ENCODE data around the gene GAREM1.
A peak's percentile ranks its signal among the peaks of the same experiment; 100 is the strongest.
"Not testable (repeated sequence)": the region's sequence is repeated elsewhere in the genome, so short reads cannot be mapped to it uniquely, and the experiment has no call there.

The GAREM1 gene

DNA sequence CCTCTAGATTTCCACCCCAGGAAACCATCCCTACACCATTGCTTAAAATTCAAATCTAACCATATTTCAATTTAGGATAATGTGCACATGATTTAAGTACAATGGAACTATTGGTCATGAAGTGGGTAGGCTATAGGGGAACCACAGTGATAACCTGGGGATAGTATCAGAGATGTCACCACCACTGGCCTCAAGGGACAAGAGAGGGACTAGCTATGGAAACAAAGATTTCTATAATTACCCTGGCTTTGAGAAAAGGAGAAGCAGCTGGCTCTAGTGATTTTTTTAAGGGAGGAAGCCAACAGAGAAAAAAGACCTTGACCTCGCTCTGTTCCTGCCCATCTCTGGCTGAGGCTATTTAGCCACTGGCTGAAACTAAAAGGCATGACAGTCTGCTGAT lies 148.9 kb downstream of the GAREM1 start:
- DNase-seq = no peak

DNA sequence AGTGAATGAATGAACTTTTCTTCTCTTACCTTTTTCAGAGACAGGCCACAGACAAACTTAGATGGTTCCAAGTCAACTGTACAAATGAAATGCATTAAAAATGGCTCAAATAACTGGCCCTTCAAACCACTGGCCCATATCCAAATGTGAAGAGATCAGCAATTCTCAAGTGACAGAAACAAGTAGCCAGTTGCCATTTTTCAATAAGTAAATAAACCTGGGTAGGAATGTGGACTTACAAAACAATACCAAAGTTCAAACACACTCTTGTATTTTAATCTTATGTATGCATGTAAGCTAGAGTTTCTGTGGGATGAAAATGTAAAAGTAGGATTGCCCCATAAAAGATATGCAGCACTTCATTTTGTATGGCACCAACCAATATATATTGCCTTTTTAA lies 151.6 kb downstream of the GAREM1 start:
- no peak for DNase-seq

DNA sequence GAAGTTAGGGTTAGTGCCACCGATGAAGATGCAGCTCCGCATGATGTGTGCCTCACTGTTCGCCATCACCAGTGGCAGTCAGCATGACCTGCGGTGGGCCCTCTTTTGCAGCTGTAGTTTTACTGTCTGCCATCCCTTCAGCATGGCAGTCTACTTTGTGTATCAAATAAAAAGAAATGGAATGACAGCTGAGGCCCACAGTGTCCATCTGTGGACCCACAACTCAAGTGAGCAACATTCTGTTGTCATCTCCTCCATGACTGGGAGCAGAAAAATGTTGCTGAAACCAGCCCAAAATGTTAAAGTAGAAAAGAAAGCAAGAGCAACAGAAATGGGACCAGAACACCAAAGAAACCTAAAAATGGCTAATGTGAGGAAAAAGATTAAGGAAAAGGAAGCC lies 152.1 kb downstream of the GAREM1 start:
- DNase-seq = no peak

DNA sequence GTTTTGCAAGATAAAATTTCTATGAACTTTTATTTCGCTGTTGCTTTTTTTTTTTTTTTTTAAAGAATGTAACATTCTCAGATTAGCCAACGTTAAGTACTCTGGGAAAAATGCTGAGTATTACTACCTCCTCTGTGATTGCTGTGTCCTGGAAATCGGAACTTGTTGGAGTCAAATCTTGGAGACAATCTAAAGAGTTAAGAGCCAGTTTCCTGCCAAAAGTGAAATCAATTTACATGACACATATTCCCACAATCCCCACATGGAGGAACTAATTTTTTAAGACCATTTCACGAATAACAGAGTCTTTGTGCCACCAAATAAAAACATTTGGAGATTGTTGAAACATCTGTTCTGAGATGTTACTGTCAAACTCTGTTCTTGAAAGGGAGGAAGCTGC lies 153.0 kb downstream of the GAREM1 start:
- no peak for DNase-seq

DNA sequence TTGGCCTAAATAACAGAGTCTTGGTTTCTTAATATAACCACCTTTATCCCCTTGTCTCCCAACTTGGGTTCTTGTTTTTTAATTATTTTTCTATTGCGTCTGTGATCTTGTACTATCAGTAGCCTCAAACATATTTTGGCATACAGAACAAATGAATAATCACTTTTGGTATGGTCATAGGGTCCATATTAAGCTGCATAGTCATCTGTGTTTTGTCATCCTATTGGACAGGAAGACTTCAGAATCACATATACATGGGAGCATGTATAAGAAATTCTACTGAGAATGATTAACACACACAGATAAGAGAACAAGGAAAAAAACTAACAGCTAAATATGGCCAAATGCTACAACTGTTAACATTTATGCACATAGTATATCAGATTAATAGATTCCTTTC lies 154.8 kb downstream of the GAREM1 start:
- no peak for DNase-seq

DNA sequence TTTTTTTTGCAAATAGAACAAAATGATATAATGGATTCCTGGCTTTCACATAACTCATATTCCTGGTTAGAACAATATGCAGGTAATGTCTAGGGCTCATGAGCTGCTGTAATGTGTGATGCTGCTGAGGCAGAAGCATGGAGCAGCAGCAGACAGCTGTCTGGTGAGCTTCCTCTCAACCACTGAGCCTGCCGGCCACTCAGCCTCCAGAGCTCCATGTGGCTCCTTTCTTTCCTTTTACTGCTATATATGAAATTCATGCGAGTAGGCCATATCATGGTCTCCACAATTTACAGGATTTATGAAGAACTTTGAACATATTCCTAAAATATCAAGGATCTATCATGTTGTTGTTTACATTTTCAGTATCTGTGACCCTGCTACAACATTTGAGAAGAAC lies 159.9 kb downstream of the GAREM1 start:
- no peak for DNase-seq

DNA sequence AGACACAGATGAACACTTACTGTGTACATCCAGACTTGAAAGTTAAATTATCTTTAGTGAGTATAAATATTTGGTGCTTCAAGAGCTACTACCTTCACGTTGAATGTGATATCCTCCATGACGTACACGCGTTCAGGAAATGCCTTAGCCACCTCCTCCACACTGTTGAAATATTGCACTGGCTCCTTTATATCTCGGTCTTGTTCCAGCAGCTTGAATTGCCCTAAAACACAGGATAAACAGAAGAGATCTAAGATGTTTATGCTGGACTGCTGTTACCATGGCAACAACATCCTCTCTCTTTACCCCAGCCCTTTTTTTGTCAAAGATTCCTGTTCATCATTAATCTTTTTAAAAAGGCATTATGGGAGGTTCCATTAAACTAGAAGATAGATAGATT lies 160.6 kb downstream of the GAREM1 start:
- DNase-seq = no peak

DNA sequence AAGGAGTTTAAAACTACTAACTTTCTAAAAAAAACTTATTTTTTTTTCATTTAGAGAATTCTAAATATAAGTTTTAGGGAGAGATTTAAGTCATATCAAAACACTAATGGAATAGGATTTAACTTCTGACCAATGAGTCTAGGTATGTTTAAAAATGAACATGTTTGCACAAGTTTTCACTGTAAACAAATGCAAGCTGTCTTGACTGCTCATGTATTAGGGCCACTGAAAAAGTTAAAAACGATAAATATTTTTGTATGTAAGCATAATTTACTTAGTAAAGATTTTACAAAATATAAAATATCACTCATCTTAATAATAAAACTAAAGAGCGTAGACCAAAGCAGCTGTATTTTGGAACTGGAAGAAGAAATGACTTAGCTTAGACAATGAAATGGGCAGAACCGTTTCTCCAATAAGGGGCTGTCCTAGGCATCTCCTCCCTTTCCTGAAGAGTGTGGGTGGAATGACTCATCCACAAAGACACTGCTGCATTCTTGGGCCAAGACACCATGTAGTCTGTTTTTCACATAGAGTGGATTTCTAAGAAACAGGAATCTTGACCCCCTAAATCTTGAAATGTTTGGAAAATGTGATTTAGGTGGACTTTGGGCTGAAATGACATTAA lies 162.1 kb downstream of the GAREM1 start:
- no peak for DNase-seq

DNA sequence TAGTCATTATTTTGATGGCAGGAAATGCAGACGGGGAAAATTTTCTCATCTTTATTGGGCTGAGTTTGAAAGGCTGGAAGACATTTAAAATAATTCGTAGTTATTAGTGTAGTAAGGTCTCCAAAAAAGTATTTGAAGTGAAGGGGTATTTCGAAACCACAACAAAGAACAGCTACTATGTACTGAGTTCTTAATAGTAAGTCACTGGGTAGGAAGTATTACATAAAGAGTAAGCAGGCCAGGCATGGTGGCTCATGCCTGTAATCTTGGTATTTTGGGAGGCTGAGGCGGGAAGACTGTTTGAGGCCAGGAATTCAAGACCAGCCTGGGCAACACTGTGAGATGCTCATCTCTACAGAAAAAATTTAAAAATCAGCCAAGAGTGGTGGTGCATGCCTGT lies 167.3 kb downstream of the GAREM1 start:
- no peak for DNase-seq

DNA sequence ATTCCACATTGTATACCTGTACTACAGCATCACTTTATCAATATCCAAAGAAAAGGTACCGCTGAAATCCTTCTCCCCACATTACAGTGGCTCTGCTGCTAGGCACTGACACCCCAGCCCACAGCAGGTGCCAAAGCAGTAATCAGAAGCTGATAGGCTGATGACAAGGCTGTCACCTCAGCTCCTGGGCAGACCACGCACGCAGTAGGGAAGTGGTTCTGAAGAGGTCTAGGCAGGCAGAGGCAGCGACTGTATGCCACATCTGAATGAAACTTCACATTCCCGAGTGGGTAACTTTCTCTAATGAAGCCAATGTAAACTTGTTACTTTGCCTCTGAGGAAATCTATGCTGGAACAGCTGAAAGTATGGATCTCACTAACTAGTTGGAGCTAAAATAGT lies 167.9 kb downstream of the GAREM1 start:
- DNase-seq = no peak

DNA sequence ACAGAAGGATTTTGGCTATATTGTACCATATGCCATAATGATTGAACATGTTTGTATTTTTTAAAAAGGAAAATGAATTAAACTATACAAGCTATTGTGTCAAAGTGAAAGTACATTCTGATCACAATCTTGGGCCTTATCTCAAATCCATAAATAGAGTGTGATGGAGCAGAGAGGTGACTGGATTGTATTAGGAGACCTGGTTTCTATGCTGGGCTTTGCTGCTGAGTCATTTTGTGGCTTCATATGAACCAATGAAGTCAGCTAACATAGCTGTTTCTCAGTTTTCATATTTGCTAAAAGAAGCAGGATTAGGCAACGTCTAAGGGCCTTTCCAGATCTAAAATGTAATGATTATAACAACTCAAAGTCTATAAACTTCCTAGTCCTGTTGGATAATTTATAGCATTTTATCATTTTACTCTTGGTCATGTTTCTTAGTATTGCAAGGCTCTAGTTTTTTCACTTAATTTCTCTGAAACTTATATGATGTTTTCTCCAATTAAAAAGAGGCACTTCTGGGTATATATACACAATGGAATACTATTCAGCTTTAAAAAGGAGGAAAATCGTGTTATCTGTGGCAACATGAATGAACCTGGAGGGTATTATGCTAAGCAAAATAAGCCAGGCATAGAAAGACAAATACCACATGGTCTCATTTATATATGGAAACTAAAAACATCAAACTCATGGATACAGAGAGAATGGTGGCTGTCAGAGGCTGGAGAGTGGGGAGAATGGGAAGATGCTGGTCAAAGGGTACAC lies 168.5 kb downstream of the GAREM1 start:
- DNase-seq = no peak

DNA sequence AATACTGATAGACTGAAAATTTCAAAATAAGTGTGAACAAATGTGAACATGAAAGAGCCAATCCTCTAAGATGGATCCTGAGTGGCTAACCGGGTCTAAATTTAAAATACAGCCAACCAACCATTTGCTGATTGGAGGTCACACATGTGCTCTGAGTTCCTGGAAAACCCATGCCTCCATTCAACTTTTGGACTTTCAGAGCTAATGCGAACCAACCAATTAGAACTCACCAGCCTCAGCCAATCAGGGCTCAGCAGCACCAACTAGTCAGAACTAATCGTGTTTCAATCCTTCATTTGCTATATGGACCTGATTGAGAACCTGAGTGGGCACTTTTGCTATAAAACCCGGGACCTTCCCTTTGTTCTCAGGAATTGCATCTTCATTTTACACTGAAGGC lies 169.3 kb downstream of the GAREM1 start:
- DNase-seq = no peak

DNA sequence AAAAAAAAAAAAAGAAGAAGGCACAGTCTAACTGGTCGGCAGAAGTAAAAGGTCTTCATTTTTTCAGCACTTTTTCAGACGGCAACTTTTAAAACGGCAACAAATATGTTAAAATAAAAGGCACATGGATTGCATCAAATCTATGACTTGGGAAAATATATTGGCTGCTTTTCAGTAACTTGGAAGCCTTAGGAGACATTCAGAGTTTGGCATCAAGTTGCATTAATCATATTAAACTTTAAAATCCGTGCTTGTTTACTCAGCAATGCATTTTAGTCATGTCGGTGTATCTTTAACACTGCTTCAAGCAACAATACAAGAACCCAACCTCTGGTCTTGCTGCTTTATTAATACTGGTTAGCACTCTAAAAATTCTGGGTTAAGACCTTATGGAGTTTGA lies 169.8 kb downstream of the GAREM1 start:
- no peak for DNase-seq

DNA sequence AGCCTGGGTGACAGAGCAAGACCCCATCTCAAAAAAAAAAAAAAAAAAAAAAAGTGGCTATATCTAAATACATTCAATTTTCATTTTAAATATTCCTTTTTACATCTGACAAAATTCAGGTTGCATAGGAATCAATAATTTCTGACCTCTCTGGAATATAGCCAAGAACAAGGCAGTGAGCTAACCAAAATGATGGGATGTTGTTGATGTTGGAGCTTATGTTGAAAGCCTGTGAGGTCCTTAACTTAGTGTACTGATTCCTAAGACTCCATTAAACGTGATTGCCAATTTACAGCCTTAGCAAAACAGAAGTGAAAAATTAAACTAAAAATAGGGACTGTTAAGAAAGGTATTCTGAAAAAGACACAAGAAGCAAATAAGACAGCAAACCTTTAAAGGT lies 171.2 kb downstream of the GAREM1 start:
- no peak for DNase-seq

DNA sequence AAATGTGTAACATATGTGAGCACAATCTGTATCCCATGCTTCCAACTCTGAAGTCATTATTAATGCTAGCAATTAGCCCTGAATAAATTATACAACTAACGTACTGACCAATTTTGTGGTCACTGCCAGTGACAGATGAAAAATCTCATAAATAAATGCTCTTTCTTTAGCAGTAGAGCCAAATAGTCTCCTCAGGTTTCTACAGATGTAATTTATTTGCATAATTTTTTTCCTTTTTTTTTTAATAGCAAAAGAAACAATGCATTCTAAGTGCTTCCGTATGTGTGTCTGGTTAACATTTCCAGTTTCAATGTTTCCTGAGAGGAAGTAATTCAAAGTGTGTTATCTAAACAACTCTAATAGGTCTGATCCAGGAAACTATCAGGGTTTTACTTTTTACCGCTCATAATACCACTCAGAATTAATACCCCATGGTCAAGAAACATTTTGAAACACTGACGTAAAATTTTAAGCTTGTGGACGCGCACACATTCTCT lies 172.5 kb downstream of the GAREM1 start:
- no peak for DNase-seq

DNA sequence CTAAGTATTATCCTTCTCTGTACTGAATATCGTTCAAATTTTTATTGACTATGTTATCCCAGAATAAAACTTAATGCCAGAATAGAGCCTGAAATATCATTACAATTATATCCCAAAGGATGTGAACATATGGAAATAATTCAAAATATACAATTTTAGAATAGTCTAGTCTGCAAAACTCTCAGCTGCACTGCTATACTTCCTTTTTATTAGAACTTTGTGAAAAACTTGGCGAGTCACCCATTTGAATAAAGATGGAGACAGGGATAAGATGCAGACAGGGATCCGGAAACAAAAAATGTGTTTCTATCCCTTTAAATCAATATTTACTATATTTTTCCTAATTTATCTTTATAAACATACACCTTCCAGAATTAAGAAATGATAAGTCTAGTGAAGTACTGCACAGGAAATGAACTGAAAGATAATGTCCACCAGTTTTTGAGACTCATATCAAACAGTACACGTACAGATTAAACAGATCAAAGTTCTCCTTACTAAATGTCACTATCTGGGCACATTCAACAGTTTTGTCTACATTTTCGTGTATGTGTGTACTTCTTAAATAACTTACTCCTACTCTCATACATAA lies 173.0 kb downstream of the GAREM1 start:
- no peak for DNase-seq

DNA sequence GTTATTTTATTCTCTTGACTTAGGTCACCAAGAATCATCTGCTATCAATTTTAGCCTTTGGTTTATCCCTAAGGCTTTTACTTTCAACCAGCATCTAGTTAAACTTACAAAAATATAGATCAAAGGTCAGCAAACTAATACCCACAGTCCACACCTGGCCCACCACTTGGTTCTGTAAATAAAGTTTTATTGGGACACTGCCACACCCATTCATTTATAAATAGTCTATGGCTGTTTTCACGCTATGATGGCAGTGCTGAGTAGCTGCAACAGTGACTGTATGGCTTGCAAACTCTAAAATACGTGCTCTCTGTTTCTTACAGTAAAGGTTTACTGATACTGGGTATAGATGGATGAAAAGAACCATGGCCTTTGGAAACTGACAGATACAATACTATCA lies 173.8 kb downstream of the GAREM1 start:
- no peak for DNase-seq

DNA sequence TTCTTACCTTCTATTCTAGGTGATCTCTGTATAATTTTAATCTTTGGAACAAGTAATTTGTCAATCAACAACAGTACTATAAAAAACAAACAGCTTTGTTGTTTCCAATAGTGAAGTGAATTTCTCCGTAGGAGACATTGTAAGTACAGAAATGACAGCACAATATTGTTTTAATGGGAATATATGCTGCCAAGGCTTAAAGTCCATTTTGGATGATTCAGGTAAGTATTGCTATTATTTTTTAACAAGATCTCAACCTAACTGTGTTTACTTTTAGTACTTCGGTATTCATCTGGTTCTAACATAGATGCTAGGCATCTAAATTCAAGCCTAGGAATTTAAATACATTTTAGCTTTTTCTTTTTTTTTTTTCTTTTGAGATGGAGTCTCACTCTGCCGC lies 175.1 kb downstream of the GAREM1 start:
- no peak for DNase-seq

DNA sequence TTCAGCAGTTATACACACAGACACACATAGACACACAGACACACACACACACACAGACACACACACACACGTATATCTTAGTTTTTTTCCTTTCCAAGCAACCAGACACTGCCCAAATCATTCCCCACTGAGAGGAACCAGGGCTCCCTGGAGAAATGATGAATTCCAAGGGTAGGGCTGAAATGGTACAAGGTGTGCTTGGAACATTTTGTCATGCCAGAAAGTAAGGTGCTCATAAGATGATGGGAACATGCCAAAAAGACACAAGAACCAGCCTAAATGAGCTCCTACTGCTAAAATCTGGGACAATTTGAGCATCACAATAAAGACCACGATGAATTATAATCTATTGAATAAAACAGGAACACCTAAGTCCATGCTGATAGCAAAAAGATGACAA lies 177.6 kb downstream of the GAREM1 start:
- no peak for DNase-seq

DNA sequence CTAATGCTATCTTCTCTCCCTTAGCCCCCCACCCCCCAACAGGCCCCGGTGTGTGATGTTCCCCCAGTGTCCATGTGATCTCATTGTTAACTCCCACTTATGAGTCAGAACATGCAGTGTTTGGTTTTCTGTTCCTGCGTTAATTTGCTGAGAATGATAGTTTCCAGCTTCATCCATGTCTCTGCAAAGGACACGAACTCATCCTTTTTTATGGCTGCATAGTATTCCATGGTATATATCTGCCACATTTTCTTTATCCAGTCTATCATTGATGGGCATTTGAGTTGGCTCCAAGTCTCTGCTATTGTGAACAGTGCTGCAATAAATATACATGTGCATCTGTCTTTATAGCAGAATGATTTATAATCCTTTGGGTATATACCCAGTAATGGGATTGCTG lies 179.1 kb downstream of the GAREM1 start:
- not testable (repeated sequence) for DNase-seq

DNA sequence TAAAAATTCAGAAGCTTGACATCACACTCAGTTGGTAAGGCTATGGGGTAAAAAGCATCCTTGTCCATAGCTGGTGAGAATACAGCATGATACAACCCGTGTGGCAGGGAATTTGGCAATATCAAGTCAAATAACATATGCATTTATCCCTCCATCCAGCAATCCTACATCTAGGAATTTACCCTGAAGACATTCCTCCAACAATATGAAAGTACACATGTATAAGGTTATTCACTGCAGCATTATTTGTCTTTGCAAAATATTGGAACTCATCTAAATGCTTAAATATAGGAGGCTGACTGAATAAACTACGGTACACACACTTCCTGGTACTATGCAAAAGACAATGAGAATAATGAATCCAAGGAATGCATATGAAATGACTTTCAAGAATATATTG lies 179.9 kb downstream of the GAREM1 start:
- DNase-seq = no peak

DNA sequence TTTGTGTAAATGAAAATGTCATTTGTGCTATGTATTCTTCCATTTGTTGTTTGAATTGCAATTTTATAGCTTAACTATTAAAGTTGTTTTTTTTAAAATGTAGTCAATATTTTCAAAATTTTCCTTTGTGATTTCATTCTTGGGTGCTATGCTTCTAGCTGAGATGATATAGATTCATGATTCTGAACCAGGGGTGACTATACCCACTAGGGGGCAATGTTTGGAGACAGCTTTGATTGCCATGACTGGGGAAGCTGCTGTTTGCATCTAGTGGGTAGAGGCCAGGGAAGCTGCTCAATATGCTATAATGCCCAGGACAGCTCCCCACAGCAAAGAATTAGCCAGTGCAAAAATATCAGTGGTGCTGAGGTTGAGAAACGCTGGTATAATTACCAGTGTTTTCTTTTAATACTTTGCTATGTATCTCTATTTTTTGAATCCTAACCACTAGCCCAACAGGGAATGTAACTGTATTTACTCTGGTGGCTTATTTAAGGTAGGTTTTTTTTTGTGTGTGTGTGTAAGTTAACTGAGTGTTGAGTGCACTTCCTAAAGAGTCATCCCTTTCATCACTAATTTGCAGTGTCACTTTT lies 181.1 kb downstream of the GAREM1 start:
- DNase-seq = peak in 1 of 2 experiments; percentile 26

DNA sequence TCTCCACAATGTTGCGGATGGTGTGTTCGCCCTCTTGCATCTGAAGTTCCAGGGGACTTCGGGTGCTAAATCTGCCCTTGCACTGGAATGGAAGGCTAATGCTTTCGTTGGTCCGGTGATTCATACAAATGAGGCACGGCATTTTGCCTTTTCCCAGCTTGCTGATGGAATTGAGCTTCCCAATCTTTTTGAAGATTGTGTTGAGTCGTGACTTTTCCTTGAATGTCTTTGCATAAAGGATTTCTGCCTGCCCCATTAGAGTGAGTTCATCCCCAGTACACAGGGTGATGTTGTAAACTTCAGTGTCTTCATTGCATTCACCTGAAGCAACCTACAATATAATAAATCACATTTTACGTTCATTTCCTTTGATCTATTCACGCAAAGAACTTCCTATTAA lies 182.8 kb downstream of the GAREM1 start:
- no peak for DNase-seq

DNA sequence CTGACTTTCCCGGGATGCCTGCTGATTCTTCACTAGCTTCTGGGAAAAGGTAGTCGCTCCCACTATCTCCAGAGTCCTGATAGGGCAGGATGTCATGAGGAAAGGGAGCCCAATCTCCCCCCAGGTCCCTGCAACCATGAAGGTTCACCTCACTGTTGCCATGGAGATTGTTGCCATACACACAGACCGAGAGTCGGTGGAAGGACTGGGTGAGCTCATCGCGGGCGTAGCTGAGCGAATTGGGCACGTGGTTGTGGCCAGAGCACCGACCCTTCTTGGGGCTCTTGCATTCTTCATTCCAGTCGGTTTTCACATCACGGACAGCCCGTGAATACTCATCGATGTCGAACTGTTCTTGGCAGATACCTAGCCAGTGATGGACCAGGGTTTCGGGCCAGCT lies 183.4 kb downstream of the GAREM1 start:
- no peak for DNase-seq
